GM06990 (cell line): ENCODE measurements around the gene SDK1.
A peak's percentile ranks its signal among the peaks of the same experiment; 100 is the strongest.

ENCODE experiments used
- DNase-seq: peaks from one replicate; pipeline ENCODE4 v3.0.0-alpha.2; 2011; ENCODE audit not compliant: insufficient read length; ENCODE audit errors: extremely low read depth
- H3K27me3 ChIP-seq: replicated peaks from 2 replicates; pipeline ENCODE4 v1.6.0; 2011; ENCODE audit warnings: low read length; ENCODE audit not compliant: control insufficient read depth, insufficient read depth
- H3K36me3 ChIP-seq: 2 replicates; pipeline ENCODE4 v1.5.1; 2011; ENCODE audit warnings: low read length; ENCODE audit not compliant: control insufficient read depth, insufficient read depth
- H3K4me3 ChIP-seq: replicated peaks from 2 replicates; pipeline ENCODE4 v1.5.1; 2011; ENCODE audit warnings: low read depth, mild to moderate bottlenecking, control low read depth, low read length
- TF ChIP-seq, protein P1 (sequence below): IDR thresholded peaks from 2 replicates; pipeline ENCODE4 v1.5.1; 2011; ENCODE audit warnings: low read length, control low read depth, mild to moderate bottlenecking, inconsistent platforms; ENCODE audit not compliant: insufficient read depth, poor library complexity, severe bottlenecking

Gene SDK1

DNA sequence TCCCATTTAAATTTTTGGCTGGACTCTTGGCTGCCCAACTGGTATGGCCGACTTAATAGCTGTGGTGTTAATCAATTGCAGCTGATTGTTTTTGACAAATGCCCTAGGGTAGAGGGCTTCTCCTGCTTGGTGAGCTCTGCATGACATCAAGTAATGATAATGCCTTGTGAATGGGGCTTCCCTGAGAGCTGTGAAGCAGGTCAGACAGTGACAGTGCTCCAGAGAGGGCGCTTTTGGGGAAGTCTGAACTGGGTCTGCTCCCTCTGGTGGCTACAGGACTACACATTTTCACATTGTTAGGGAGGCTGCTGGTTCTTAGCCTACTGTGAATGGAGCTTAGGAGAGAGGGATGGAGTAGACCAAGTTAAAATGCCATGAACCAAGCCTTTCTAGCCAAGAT lies 98.8 kb downstream of the SDK1 start:
- TF ChIP-seq, protein P1, sequence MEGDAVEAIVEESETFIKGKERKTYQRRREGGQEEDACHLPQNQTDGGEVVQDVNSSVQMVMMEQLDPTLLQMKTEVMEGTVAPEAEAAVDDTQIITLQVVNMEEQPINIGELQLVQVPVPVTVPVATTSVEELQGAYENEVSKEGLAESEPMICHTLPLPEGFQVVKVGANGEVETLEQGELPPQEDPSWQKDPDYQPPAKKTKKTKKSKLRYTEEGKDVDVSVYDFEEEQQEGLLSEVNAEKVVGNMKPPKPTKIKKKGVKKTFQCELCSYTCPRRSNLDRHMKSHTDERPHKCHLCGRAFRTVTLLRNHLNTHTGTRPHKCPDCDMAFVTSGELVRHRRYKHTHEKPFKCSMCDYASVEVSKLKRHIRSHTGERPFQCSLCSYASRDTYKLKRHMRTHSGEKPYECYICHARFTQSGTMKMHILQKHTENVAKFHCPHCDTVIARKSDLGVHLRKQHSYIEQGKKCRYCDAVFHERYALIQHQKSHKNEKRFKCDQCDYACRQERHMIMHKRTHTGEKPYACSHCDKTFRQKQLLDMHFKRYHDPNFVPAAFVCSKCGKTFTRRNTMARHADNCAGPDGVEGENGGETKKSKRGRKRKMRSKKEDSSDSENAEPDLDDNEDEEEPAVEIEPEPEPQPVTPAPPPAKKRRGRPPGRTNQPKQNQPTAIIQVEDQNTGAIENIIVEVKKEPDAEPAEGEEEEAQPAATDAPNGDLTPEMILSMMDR = peak; percentile 41
- Histone ChIP-seq H3K27me3 (no peaks in the 10 kb centered on the region), H3K4me3 (no peak overlapping the region), H3K36me3 (no peaks in the 10 kb centered on the region)
- DNase-seq = no peak

- TF ChIP-seq, protein P1 = no peak
- no peak for DNase-seq
Measured at GRCh38 chr7:3404501-3404900, 103.4 kb downstream of the SDK1 start.

GRCh38 chr7:3408814-3409595 lies 108.0 kb downstream of the SDK1 start:
- DNase-seq = no peak
- no peaks in the 10 kb centered on the region for H3K27me3 ChIP-seq
- no peak overlapping the region for H3K4me3 ChIP-seq
- TF ChIP-seq, protein P1 = no peak
- no peaks in the 10 kb centered on the region for H3K36me3 ChIP-seq

More at GRCh38 chr7:3404501-3404900, 103.4 kb downstream of the SDK1 start:
- Histone ChIP-seq H3K4me3 (no peak overlapping the region), H3K36me3 (no peaks in the 10 kb centered on the region), H3K27me3 (no peaks in the 10 kb centered on the region)

DNA sequence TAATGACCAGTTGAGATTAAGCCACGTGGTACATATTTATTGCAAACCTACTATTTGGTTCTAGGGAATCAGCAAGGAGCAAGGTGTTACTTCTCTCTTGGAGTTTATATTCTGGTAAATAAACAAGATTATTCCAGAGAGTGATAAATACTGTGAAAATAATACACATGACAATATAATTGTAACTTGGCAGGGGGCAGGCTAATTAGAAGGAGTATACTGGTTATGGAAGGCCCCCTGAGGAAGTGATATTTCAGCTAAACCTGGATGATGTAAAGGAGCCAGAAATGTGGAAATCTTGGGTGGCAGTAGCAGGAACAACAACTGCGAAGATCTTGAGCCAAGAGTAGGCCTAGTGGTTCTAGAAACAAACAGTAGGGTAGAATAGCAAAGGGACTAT lies 111.8 kb downstream of the SDK1 start:
- TF ChIP-seq, protein P1 = no peak
- Histone ChIP-seq H3K36me3 (no peaks in the 10 kb centered on the region), H3K27me3 (no peaks in the 10 kb centered on the region), H3K4me3 (no peak overlapping the region)
- DNase-seq = no peak

GRCh38 chr7:3415861-3416312 lies 114.8 kb downstream of the SDK1 start:
- no peaks in the 10 kb centered on the region for H3K36me3 ChIP-seq
- H3K27me3 ChIP-seq = no peaks in the 10 kb centered on the region
- DNase-seq = no peak
- H3K4me3 ChIP-seq = no peak overlapping the region
- TF ChIP-seq, protein P1 = no peak

GRCh38 chr7:3416453-3416852 lies 115.4 kb downstream of the SDK1 start:
- TF ChIP-seq, protein P1 = no peak
- H3K27me3 ChIP-seq = no peaks in the 10 kb centered on the region
- no peak overlapping the region for H3K4me3 ChIP-seq
- DNase-seq = no peak
- H3K36me3 ChIP-seq = no peaks in the 10 kb centered on the region
